Measurements from ENCODE around the gene DCAF16.

DCAF16 gene

GRCh38 chr4:17823871-17824669, 13.5 kb upstream of the DCAF16 start:
- DNase-seq (ENCODE audit: low read depth) = no peak
- no peak for TF ChIP-seq CTCF (IDR thresholded peaks at IDR 0.05; ENCODE audit: low read depth, low read length, missing control alignments)
- H3K4me3 ChIP-seq (ENCODE audit: low read depth, low read length) = no peak overlapping the region

- no peak overlapping the region for H3K4me3 ChIP-seq (ENCODE audit: low read depth, low read length)
- peak; percentile 46 for TF ChIP-seq CTCF (IDR thresholded peaks at IDR 0.05; ENCODE audit: low read depth, low read length, missing control alignments)
- DNase-seq (ENCODE audit: low read depth) = peak; percentile 37
Observed at GRCh38 chr4:17817027-17817426, 6.5 kb upstream of the DCAF16 start.

- no peak for DNase-seq (ENCODE audit: low read depth)
- no peak for TF ChIP-seq CTCF (IDR thresholded peaks at IDR 0.05; ENCODE audit: low read depth, low read length, missing control alignments)
- no peak overlapping the region for H3K4me3 ChIP-seq (ENCODE audit: low read depth, low read length)
Observed at GRCh38 chr4:17816142-17816541, 5.6 kb upstream of the DCAF16 start.

GRCh38 chr4:17814140-17814539, 3.6 kb upstream of the DCAF16 start:
- no peak for TF ChIP-seq CTCF (IDR thresholded peaks at IDR 0.05; ENCODE audit: low read depth, low read length, missing control alignments)
- no peak overlapping the region for H3K4me3 ChIP-seq (ENCODE audit: low read depth, low read length)
- no peak for DNase-seq (ENCODE audit: low read depth)

- H3K4me3 ChIP-seq (ENCODE audit: low read depth, low read length) = peak overlapping the region; percentile 42; the same call in 1 of the 2 replicates
- DNase-seq (ENCODE audit: low read depth) = no peak
- TF ChIP-seq CTCF (IDR thresholded peaks at IDR 0.05; ENCODE audit: low read depth, low read length, missing control alignments) = no peak
Observed at GRCh38 chr4:17812801-17813200, 2.2 kb upstream of the DCAF16 start.

- no peak for TF ChIP-seq CTCF (IDR thresholded peaks at IDR 0.05; ENCODE audit: low read depth, low read length, missing control alignments)
- peak overlapping the region; percentile 81 for H3K4me3 ChIP-seq (ENCODE audit: low read depth, low read length)
- no peak for DNase-seq (ENCODE audit: low read depth)
Observed at GRCh38 chr4:17812125-17812524, 1.6 kb upstream of the DCAF16 start.

- no peak for TF ChIP-seq CTCF (IDR thresholded peaks at IDR 0.05; ENCODE audit: low read depth, low read length, missing control alignments)
- DNase-seq (ENCODE audit: low read depth) = no peak
- H3K4me3 ChIP-seq (ENCODE audit: low read depth, low read length) = peak overlapping the region; percentile 81
Observed at GRCh38 chr4:17811078-17811603, 584 bp upstream of the DCAF16 start.

Measured in GM12864 (cell line).